Right cardiac atrium (tissue), 5 donors: ENCODE results near the gene CRYGB. TPM values are rescaled to one million over a fixed set of nuclear protein-coding genes. Genes with fewer than 3 reads are reported as not detected.

Experiments used
- polyA plus RNA-seq: library from polyadenylated mRNA; stranded (reverse); fragments of 200-250 nt; gene quantifications from one replicate; pipeline ENCODE4 v1.2.3, GENCODE V29; 2013
- total RNA-seq, 4 donors: library from RNA; stranded (reverse); fragmentation: NEBNext Ultra II Directional; extraction: Animal tissue kit (Norgen Biotek cat#: 25700); gene quantifications; one replicate each; pipeline ENCODE4 v1.2.1, GENCODE V29; 2021
- donor health status: healthy with polysubstance abuse.
- donor health status: DM: no; HTN: yes; CAD: no.
- donor health status: DM: no; HTN: no; CAD: no.
- donor health status: DM: no; HTN: yes; CAD: no; lungs with severe emphysema.
- donor health status: DM: yes; HTN: yes; CAD: no.

Gene CRYGB
- total and polyA plus RNA-seq, 5 donors: not detected

Other genes with a start within 250 kb of the CRYGB start
- gene PLEKHM3, start 120.6 kb downstream of the CRYGB start, total RNA-seq: 10 to 100 TPM in 3 of 4 donors, 1 to 10 TPM in 1; 8.9 to 14.7 (median 13.1) TPM
- gene PLEKHM3, start 120.6 kb downstream of the CRYGB start, polyA plus RNA-seq: 6.8 TPM
- gene CRYGD, start 21.6 kb downstream of the CRYGB start, total RNA-seq: 1 to 10 TPM in 1 of 4 donors, not detected in 3; 2.6 TPM
- not detected for gene CRYGD, start 21.6 kb downstream of the CRYGB start, polyA plus RNA-seq
- not detected for gene CRYGC, start 16.3 kb downstream of the CRYGB start, total RNA-seq
- gene CRYGC, start 16.3 kb downstream of the CRYGB start, polyA plus RNA-seq: not detected
- not detected for gene CRYGA, start 17.4 kb upstream of the CRYGB start, total RNA-seq
- gene CRYGA, start 17.4 kb upstream of the CRYGB start, polyA plus RNA-seq: not detected
- gene C2orf80, start 43.9 kb upstream of the CRYGB start, total RNA-seq: not detected
- gene C2orf80, start 43.9 kb upstream of the CRYGB start, polyA plus RNA-seq: not detected
- 10 to 100 TPM; 27.0 to 45.0 (median 37.2) TPM for gene IDH1, start 108.9 kb upstream of the CRYGB start, total RNA-seq
- gene IDH1, start 108.9 kb upstream of the CRYGB start, polyA plus RNA-seq: 18.2 TPM
- gene PIKFYVE, start 120.1 kb upstream of the CRYGB start, total RNA-seq: 10 to 100 TPM; 17.2 to 20.4 (median 19.9) TPM
- 5.0 TPM for gene PIKFYVE, start 120.1 kb upstream of the CRYGB start, polyA plus RNA-seq